Skin of body (tissue), 2 donors: ENCODE data around the gene PPP1R13B. TPM values are rescaled to one million over a fixed set of nuclear protein-coding genes. Genes with fewer than 3 reads are reported as not detected.

Experiments
- DNase-seq: peaks from one replicate; lab custom pipeline; 2025; lab: John Stamatoyannopoulos, UW
- total RNA-seq: library from RNA; depleted of rRNA; stranded (reverse); fragments of >200 nt; gene quantifications from one replicate; pipeline ENCODE4 v1.2.3, GENCODE V29; 2014

The PPP1R13B gene
- total RNA-seq, 1 donor from 2014 or later = 18.1 TPM

DNA sequence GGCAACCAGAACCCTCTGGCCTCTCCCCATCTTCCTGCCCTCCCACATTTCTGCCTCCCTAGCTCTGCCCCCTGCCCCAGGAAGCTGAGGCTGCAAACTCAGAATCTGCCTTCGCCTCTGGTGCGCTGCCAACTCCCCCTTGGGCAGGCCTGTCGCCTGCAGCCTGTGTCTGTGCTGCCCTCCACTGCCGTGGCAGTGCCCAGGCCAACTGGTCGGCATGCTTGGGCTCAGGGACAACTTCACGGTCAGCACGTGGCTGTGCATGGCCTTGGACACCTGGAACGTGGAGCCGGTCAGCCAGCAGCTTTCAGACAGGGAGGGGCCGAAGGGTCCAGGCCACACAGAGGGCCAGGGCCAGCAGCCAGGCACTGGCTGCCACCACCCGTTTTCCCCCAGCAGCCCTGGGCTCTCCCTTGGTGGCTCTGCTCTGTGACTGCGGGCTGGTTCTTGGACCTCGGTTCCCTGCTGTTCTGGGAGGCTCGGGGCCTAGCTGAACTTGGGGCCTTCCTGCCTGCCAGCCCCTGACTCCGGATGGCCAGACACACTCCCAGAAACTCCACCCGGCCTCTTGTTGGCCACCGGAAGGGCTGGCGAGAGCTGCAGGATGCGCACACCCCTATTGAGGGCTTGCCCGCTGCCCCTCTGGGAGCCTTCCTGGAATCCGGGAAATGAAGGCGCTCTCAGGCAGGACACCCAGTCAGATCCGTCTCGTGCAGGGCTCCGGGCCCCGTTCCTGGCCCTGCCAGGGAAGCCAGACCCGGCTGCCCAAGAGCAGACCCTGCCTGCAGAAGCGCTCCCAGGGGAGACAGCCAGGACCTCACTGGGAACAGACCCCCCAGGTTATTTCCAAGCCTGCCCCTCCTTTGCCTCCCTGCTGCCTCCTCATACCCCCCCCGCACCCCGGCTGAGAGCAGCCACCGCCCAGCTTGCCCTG lies 34.2 kb upstream of the PPP1R13B start:
- no peak for DNase-seq

DNA sequence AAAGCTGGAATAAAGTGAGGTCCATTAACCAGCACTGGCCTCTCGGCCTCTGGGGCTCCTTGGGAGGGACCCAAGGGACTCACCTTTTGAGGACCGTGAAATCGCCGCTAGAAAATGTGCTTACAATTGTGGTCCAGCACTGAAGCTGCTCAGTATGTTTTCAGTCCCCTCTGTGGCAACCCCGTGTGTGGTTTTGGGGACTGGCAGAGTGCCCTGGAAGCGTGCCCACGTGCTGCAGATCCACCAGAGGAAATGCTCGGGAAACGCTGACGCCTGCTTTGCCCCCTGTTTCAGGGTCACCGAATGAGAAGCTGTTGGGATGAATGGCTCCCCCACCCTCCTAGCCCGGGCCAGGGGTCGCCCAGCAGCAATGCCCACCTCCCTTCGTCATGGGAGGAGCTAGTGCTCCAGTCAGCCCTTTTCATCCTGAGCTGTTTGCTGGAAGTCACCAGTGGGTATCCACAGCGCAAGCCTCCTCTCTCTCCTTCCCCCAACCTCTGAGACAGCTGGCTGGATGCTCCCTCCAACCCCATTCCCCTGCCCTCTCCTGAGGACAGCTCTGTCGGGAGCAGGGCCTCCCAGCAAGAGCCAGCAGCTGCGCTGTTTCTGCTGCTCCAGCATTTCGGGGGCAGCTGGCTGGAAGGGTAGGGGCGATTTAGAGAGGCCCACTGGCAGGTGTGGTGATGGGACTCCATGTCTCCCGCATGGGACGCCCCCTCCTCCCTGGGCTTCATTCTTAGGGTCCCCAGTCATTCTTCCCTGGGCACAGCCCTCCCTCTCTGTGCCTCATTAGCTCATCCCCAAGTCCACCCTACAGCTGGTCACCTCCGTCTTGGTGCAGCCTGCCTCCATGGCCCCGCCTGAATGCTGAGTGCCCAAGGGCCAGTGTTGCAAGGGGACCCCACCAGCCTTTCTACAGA lies 33.2 kb upstream of the PPP1R13B start:
- DNase-seq = peak; percentile 17

DNA sequence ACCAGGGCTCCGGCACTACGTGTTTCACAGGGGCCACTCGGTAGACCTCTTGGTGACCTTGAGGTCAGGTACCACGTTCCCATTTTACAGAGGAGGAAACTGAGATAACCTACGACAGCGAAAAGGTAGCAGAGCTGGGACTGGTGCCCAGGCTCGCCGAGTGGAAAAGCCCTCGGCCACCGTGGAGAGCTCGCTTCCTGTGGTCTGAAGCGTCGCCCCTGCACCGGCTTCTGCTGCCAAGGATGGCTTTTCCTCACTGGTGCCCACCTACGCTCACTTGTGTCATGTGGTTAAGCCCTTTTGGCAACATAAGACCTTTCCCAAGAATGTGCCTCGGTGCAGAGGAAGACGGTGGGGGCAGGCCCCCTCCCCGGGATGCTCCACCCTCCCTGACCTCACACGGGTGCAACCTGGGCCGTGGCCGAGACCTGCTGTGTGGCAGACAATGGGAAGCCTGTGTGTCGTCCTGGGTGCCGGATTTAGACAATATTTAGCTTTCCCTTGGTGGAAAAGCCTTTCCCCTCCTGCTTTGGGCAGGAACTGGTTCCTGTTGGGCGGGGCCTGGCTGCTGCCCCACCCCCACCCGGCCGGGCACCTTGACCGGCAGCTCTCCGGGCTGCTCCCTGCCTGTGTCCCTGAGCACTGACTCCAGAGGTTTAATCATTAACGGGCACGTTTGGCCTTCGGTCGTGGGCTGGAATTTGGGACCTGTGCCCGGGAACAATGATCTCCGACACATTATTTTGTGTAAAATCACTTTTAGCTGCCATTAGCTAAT lies 32.4 kb upstream of the PPP1R13B start:
- DNase-seq = no peak

DNA sequence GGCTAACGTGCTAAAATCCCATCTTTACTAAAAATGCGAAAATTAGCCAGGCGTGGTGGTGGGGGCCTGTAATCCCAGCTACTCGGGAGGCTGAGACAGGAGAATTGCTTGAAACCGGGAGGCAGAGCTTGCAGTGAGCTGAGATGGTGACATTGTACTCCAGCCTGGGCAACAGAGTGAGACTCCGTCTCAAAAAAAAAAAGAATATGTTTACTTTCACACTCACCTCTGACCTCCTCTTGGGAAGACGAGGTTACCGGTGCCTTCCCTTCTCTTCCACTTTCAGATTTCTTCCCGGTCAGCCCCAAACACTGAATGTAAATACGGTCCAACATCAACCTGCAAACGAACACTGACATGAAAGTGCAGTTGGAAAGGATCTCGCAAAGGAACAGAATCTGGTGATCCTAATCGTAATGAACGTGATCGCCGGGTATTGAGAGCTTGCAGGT lies 31.8 kb upstream of the PPP1R13B start:
- DNase-seq = no peak

DNA sequence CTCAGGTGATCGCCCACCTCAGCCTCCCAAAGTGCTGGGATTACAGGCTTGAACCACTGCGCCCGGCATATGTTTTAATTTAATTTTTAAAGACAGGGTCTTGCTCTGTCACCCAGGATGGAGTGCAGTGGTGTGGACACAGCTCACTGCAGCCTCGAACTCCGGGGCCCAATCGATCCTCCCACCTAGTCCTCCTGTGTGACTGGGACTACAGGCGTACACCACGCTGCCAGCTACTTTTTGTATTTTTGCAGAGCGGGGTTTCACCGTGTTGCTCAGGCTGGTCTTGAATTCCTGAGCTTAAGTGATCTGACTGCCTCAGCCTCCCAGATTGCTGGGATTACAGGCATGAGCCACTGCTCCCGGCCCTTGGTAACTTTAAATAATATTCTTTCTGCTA lies 30.8 kb upstream of the PPP1R13B start:
- no peak for DNase-seq

DNA sequence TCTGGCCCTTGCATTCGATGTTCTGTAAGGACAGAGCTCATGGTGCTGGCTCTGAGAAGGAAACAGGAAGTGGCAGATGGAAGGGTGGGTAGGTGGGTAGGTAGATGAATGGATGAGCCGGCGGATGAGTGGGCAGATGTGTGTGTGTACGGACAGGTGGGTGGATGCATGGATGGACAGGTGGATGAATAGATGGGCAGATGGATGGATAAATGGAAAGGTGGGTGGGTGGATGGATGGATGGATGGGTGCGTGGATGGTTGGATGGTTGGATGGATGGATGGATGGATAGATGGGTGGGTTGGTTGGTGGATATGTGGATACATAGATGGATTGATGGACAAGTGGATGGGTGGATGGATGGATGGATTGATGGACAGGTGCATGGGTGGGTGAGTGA lies 27.6 kb upstream of the PPP1R13B start:
- DNase-seq = no peak

DNA sequence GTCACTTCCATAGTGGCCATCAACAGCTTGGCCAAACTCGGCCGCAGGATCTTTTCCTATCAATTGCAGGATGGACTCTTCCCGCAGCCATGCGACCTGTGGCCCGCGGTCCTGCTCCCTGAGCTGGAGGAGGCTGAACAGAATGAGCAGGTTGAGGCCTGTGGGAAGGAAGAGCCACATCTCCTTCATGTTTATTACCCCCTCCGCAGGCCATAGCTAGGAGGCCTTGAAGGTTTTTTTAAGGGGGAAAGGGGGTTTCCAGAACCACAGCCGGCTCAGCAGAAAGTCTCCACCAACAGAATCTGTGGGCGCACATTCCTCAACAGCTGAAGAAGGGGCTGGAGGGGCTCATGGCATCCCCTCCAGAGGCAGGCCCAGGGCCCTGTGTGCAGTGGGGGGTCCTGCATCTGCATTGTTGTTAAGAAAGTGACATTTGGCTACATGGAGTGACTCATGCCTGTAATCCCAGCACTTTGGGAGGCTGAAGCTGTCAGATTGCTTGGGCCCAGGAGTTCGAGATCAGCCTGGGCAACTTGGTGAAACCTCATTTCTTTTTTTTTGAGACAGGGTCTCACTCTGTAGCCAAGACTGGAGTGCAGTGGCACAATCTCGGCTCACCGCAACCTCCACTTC lies 25.2 kb upstream of the PPP1R13B start:
- no peak for DNase-seq

DNA sequence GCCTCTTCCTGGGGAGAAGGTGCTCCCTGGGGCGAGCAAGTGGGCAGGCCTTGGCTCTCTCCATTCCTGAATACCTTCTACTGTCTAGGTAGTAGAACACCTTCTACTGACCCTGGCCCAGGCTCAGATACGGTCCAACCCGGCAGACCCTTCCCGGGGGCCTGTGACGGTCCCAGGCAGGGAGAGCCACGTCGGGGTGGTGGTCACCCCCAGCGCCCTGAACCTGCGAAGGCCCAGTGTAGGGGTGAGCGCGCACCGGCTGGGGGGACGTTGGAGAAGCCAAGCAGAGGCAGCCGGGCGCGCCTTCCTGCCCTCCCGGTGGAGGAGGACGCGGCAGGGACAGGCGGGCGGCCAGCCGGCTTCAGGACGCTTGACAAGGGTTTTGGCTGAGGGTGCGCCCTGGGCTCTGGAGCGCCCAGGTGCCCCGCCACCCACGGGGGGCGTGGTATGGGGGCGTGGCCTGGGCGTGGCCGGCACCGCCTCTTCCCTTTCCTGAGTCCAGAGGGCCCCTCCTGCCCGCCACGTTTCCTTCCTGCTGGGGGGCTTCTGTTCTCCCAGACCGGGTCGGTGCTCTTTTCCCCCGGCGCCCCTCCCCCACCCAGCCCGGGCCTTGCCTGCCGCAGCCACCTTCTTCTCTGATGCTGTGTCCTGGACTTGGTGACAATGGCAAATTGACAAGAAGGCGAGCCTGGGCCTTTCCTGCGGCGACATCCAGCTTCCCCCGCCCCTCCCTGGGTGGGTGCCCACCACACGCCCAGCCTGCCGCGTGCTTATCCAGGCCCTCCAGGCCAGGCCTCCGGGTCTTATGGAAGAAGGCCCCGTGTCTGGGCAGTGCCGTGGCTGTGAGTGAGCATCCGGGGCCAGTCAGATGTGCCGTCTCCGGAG lies 24.5 kb upstream of the PPP1R13B start:
- no peak for DNase-seq

DNA sequence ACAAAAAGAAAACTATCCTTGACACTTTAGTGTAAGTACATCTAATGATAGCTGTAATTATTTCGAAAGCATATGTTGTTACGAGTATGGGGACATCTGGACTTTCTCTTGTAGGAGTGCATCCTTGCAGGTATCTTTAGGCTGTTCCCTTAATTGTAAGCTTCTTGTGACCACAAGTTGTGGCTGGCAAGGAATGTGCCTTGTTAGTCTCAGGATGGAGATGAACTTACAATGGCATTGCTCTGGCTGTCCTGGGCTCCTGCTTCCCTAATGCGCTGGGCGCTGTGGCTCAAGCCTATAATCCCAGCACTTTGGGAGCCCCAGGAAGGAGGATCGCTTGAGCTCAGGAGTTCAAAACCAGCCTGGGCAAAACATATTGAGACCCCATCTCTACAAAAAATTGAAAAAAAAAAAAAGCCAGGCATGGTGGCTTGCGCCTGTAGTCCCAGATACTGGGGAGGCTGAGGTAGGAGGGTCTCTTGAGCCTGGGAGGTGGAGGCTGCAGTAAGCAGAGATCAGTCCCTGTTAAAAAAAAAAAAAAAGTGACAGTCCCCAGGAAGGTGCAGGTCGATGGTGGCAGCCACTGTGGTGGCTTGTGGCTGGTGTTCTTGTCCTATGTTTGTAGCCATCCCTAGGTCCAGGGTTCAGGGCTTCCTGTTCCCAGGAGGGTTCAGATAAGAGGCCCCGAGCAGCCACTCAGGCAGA lies 23.7 kb upstream of the PPP1R13B start:
- no peak for DNase-seq

DNA sequence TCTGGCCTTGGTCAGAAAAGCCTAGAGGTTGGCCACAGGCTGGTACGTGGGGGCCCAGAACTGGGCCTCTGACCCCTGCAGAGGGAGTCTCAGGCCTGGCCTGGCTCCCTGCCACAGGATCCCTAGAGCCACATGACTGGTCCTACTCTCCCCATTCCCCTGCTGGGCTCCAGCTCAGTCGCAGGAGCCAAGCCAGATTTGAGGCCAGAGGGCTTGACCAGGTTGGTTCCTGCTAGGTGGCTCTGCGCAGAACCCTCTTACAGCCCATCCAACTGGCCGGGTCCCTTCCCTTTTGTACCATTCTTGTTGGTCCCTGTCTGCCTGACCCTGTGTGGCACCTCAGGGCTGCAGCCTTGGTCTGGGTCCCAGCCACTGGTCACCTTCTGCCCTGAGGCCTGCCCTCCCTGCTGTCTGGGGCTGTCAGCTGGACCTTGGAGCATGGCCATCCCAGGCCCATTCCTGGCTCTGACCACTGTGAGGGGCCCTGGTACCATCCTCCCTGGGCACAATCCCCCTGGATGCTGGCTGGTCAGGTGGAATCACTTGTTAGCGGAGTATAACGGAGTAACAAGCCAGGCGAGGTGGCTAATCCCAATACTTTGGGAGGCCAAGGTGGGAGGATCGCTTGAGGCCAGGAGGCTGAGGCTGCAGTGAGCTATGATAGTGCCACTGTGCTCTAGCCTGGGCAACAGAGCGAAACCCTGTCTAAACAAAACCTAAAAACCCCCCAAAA lies 22.9 kb upstream of the PPP1R13B start:
- no peak for DNase-seq

DNA sequence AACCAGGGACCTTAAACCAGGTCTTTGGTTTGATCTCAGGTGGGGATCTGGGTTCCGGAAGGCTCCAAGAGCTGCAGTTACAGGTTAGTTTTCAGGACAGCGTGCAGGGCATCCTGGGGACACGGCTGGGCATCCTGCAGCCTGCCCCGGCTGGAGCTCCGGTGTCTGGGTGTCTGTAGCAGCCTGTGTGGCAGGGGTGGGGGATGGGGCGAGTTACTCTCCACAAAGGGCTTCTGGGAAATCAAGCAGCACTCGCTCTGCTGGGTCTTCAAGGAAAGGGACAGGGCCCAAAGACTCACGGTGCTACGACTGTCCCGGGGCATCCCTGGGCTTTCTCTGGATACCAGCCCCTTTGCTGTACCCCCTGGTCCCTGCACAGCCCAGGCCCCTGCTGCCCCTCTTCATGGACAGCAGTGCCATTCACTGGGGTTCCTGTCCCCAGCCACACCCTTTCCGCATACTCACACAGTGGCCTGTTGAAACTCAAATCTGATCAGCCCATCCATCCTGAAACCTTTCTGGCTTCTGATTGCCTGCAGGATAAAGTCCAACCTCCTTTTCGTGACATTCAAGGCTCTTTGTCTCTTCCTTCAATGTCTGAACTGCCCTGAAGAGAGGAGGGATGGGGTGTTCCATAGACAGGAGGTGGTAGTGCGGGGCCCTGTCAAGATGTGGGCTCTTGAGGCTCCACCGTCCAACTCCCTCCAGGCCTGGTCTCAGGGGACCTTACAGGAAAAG lies 22.2 kb upstream of the PPP1R13B start:
- DNase-seq = no peak

DNA sequence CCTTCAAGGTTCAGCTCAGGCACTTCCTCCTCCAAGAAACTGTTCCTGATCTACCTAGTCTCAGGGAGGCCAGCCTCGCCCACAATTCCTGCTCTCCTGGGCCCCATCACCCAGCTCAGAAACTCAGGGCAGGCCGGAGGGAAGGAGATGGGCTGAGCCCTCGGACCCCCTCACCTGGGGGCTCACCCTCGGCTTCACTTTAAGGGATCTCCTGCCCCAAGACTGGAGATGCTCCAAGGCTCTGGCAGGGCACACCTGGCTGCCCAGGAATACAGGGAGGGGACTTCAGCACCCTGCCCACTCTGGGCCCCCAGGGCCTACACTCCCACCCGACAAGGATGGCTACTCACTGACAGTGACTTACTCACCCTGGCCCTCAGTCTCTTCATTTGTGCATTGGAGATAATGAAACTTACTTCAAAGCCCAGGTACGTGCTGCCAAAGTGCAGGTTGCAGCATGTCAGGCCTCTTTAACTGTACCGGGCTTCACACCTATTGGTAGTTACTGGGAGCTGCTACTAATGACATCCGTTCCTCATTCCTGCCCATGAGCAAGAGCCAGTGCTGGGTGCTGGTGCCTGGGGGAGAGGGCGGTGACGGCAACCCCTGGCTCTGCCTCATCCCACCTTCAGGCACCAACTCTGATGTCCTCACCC lies 21.0 kb upstream of the PPP1R13B start:
- no peak for DNase-seq

DNA sequence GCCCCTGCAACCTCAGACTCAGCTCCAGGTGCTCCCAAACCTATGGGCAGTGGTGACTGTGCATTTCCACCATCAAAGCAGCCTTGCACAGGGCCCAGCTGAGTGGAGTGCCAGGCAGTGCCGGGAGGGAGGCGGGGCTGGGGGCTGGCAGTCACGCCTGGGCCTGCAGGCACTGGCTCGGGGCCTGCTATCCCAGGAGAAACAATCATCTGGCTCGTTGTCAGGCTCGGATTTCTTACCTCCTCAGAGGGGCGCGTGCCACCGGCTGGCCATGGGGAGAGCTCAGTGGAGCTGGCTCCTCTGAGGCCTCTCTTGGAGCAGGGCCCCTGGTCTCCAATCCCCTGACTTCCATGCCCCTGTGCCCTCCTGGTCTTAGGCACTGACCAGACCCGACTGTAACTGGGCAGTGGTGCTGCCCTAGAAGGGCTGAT lies 20.2 kb upstream of the PPP1R13B start:
- DNase-seq = no peak

DNA sequence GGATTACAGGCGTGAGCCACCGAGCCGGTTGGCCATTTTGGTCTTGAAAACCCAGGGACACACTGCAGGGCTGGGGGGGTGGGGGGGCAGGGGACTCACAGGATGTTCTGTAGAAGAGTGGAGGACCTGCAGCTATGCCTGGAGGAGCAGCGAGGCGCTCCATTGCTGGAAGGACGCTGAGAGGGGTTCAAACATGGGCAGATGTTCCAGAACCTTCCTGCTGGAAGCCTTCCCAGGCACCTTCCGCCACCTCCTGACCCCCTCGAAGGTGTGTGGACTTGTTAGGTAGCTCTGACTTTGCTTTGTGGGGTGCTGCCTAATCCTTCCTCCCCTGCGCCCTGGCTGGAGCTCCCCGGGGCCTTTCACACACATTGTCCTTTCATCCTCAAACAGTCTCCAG lies 19.6 kb upstream of the PPP1R13B start:
- DNase-seq = no peak

DNA sequence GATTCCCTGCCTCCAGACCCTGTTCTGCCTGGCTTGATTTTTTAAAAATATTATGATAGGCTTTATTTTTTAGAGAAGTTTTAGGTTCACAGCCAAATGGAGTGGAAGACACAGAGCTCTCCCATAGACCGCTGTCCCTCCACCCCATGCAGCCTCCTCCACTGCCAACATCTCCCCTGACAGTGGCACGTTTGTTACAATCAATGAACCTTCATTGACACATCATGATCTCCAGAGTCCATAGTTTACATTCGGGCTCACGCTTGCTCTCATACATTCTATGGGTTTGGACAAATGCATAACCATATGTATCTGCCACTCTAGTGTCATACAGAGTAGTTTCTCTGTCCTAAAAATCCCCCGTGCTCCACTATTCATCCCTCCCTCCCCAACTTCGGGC lies 15.9 kb upstream of the PPP1R13B start:
- no peak for DNase-seq

DNA sequence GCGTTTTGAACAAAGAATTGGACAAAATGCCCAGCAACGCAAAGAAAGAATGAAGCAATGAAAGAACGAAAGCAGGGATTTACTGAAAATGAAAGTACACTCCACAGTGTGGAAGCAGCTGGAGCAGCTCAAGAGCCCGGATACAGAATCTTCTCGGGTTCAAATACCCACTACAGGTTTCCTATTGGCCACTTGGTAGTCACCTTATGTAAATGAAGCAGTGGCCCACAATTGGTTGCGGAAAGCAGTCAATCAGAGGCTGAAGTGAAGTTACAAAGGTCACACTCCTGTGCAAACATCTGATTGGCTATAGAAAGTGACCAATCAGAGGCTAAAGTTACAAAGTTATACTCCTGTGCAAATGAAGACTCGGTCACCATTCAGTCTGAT lies 15.0 kb upstream of the PPP1R13B start:
- no peak for DNase-seq
